WERI-Rb-1 (cell line): ENCODE data around the gene E2F3.

Experiments used
- DNase-seq: peaks from one replicate; pipeline ENCODE4 v3.0.0-alpha.2; 2020
- H3K27ac ChIP-seq: fragments of 250-450 bp; sonication (Bioruptor Pico); 2 replicates; pipeline ENCODE4 v1.5.1; 2020; ENCODE audit warnings: mild to moderate bottlenecking, moderate library complexity
- H3K27me3 ChIP-seq: fragments of 250-450 bp; sonication (Bioruptor Pico); 2 replicates; pipeline ENCODE4 v1.5.1; 2021; ENCODE audit warnings: mild to moderate bottlenecking, low read depth, moderate library complexity; ENCODE audit not compliant: insufficient read depth, severe bottlenecking
- H3K36me3 ChIP-seq: fragments of 250-450 bp; sonication (Bioruptor Pico); 2 replicates; pipeline ENCODE4 v1.5.1; 2020; ENCODE audit warnings: mild to moderate bottlenecking, moderate library complexity
- H3K4me3 ChIP-seq: 2 replicates; pipeline ENCODE4 v1.5.1; 2011; ENCODE audit warnings: low read depth, mild to moderate bottlenecking, control low read depth, low read length
- H3K9me3 ChIP-seq: fragments of 250-450 bp; sonication (Bioruptor Pico); 2 replicates; pipeline ENCODE4 v1.5.1; 2021; ENCODE audit warnings: mild to moderate bottlenecking, moderate library complexity; ENCODE audit not compliant: severe bottlenecking
- TF ChIP-seq, protein P1 (sequence below): IDR thresholded peaks from 2 replicates; pipeline ENCODE4 v1.5.1; 2011; ENCODE audit warnings: low read depth, mild to moderate bottlenecking, control low read depth, inconsistent platforms, low read length

Gene E2F3

DNA sequence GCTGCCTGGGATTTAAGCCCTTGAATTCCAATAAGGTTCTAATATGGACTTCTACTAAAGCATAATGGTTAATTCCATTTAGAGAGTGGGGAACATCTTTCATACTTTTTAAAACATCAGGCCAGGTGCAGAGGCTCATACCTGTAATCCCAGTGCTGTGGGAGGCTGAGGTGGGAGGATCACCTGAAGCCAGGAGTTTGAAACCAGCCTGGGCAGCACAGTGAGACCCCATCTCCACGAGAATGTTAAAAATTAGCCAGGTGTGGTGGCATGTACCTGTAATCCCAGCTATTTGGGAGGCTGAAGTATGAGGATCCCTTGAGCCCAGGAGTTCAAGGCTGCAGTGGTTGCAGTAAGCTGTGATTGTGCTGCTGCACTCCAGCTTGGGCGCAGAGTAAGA lies 35.0 kb downstream of the E2F3 start:
- DNase-seq, result no peak
- H3K9me3 ChIP-seq, result no peaks in the 10 kb centered on the region
- H3K27ac ChIP-seq, result no peak overlapping the region
- H3K27me3 ChIP-seq, result no peaks in the 10 kb centered on the region
- H3K36me3 ChIP-seq, result peaks cover 56% of the 10 kb centered on the region
- no peak overlapping the region for H3K4me3 ChIP-seq
- TF ChIP-seq, protein P1, sequence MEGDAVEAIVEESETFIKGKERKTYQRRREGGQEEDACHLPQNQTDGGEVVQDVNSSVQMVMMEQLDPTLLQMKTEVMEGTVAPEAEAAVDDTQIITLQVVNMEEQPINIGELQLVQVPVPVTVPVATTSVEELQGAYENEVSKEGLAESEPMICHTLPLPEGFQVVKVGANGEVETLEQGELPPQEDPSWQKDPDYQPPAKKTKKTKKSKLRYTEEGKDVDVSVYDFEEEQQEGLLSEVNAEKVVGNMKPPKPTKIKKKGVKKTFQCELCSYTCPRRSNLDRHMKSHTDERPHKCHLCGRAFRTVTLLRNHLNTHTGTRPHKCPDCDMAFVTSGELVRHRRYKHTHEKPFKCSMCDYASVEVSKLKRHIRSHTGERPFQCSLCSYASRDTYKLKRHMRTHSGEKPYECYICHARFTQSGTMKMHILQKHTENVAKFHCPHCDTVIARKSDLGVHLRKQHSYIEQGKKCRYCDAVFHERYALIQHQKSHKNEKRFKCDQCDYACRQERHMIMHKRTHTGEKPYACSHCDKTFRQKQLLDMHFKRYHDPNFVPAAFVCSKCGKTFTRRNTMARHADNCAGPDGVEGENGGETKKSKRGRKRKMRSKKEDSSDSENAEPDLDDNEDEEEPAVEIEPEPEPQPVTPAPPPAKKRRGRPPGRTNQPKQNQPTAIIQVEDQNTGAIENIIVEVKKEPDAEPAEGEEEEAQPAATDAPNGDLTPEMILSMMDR, result no peak

DNA sequence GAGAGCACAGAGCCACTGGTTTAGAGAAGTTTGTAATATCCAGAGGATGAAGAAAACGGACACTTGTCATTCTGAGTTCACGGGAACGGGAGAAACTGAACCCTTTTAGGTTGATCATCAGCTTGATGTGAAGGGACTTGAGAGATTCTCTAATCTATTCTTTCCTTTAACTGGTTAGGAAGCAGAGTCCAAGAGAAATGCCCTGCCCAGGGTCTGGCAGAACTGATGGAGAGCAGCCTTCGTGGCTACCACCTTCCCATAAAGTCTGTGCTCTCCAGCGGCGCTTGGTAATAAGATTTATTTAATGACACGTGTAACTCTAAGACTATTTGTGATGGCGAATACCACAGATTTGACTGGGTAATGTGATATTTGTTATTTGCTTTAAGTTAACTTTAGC lies 36.0 kb downstream of the E2F3 start:
- TF ChIP-seq, protein P1, result no peak
- Histone ChIP-seq H3K36me3 (peaks cover 53% of the 10 kb centered on the region), H3K4me3 (no peak overlapping the region), H3K9me3 (no peaks in the 10 kb centered on the region), H3K27me3 (no peaks in the 10 kb centered on the region), H3K27ac (no peak overlapping the region)
- no peak for DNase-seq

DNA sequence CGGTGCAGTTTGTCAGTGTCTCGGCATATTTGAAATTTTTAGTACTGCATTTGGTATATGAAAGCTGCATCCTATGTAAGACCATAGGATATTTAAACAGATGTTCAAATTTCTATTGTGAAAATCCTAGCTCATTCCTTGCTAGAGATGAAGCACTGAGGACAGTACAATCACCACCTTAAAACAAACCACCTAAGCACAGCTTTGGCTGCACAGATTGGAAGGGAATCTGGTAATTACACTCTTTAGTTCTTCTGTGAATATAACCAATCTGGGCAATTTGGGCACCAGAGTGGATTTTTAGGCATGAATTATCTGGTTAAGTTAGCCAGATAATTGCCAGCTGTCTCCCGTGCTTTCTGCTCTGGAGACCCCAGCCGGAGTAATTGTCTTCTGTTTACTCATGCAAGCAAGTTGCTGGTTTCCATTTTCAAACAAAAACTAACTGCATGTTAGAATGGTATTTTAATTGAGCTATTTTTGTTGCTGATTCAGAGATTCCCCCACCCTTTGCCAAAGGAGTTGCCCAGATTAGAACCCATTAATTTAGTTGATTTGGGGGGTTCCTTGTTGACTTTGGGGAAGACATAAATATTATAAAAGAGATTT lies 36.9 kb downstream of the E2F3 start:
- H3K4me3 ChIP-seq, result no peak overlapping the region
- no peak for DNase-seq
- no peaks in the 10 kb centered on the region for H3K27me3 ChIP-seq
- no peaks in the 10 kb centered on the region for H3K9me3 ChIP-seq
- peaks cover 47% of the 10 kb centered on the region for H3K36me3 ChIP-seq
- TF ChIP-seq, protein P1, result no peak
- no peak overlapping the region for H3K27ac ChIP-seq

DNA sequence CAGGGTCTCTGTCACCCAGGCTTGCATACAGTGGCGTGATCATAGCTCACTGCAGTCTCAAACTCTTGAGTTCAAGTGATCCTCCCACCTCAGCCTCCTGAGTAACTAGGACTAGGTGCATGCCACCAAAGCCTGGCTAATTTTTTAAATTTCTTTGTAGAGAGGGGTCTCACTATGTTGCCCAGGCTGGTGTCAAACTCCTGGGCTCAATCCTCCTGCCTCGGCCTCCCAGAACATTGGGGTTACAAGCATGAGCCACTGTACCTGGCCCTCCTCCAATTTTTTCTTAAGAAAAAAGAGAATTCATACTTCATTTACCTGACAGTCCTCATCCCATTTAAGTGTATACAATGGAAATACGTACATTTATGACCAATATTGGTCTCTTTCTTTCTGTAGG lies 37.9 kb downstream of the E2F3 start:
- Histone ChIP-seq H3K36me3 (peaks cover 50% of the 10 kb centered on the region), H3K27ac (no peak overlapping the region), H3K27me3 (no peaks in the 10 kb centered on the region), H3K9me3 (no peaks in the 10 kb centered on the region), H3K4me3 (no peak overlapping the region)
- DNase-seq, result no peak
- TF ChIP-seq, protein P1, result no peak

DNA sequence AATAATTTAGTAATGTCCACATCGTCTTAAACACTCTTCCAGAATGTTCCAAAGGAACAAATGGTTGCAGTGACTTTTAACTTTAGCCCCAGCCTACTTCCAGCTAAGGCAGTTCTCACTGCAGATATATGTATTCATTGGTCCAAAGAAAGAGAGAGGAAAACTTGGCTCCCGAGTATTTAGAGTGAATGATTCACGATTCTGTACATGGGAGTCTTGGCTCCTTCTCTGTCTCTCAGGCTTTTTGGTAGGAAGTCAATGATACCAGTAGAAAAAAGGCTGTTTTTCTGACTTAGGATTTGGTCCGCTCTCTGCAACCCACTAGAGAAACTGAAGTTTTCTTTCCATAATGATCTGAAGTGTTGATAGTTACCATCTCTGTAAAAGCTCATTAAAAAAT lies 38.6 kb downstream of the E2F3 start:
- Histone ChIP-seq H3K4me3 (no peak overlapping the region), H3K27me3 (no peaks in the 10 kb centered on the region), H3K36me3 (peaks cover 48% of the 10 kb centered on the region), H3K9me3 (no peaks in the 10 kb centered on the region), H3K27ac (no peak overlapping the region)
- TF ChIP-seq, protein P1, result no peak
- DNase-seq, result no peak

DNA sequence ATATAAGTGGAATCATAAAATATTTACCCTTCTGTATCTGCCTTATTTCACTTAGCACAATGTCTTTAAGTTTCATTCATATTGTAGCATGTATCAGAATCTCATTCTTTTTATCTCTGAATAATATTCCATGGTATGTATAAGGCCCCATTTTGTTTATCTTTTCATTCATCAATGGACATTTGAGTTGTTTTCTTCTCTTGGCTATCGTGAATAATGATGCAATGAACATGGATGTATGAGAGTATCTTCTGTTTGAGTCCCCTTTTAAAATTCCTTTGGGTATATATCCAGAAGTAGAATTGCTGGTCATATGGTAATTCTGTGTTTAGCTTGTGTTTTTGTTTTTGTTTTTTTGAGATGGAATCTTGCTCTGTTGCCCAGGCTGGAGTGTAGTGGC lies 39.6 kb downstream of the E2F3 start:
- Histone ChIP-seq H3K9me3 (no peaks in the 10 kb centered on the region), H3K27me3 (no peaks in the 10 kb centered on the region), H3K27ac (no peak overlapping the region), H3K36me3 (peaks cover 51% of the 10 kb centered on the region), H3K4me3 (no peak overlapping the region)
- TF ChIP-seq, protein P1, result no peak
- no peak for DNase-seq
